Testis (tissue), 3 donors: ENCODE data around the gene KLRC2. TPM values are rescaled to one million over a fixed set of nuclear protein-coding genes. Genes with fewer than 3 reads are reported as not detected.
"Not testable (repeated sequence)": the region's sequence is repeated elsewhere in the genome, so short reads cannot be mapped to it uniquely, and the experiment has no call there.

Experiments used
- DNase-seq: peaks from one replicate; pipeline ENCODE4 v3.0.0-alpha.2; 2019
- H3K27ac ChIP-seq, 2 donors: fragments of 200-600 bp; sonication (generic); one replicate each; pipeline ENCODE4 v1.5.1; 2019
- H3K27me3 ChIP-seq: fragments of 200-600 bp; sonication (generic); one replicate; pipeline ENCODE4 v1.5.1; 2019
- H3K36me3 ChIP-seq: fragments of 200-600 bp; sonication (generic); one replicate; pipeline ENCODE4 v1.5.1; 2017; ENCODE audit warnings: low read depth; ENCODE audit errors: missing control alignments
- H3K4me1 ChIP-seq: fragments of 200-600 bp; sonication (generic); one replicate; pipeline ENCODE4 v1.5.1; 2019
- H3K4me3 ChIP-seq, 2 donors: fragments of 200-600 bp; sonication (generic); one replicate each; pipeline ENCODE4 v1.5.1; 2017 to 2019
- H3K9me3 ChIP-seq: fragments of 200-600 bp; sonication (generic); one replicate; pipeline ENCODE4 v1.5.1; 2017
- CTCF ChIP-seq, 3 experiments: fragments of 450-650 bp in 2 of 3; fragments of 200-600 bp in 1 of 3; sonication (generic) in 1 of 3; IDR thresholded peaks; one replicate each; pipeline ENCODE4 v1.5.1; 2016 to 2019; ENCODE audit warnings: antibody characterized with exemption in 3 of 3, mild to moderate bottlenecking in 2 of 3, moderate library complexity in 1 of 3
- POLR2A ChIP-seq: fragments of 450-650 bp; IDR thresholded peaks from one replicate; pipeline ENCODE4 v1.6.1; 2017; ENCODE audit warnings: antibody characterized with exemption, mild to moderate bottlenecking, moderate library complexity
- WGBS, 2 donors: methylation state at CpG; one replicate each; pipeline ENCODE4 v1.1.5; 2018; 5-methylcytosine and 5-hydroxymethylcytosine counted together
- intact Hi-C: fragments of 100-400 bp; cut with DNase I; formaldehyde crosslinking; loops from one replicate; pipeline ENCODE4 v1.15.1; 2023; ENCODE audit warnings: low total_unique reads
- polyA plus RNA-seq: library from polyadenylated mRNA; stranded (reverse); fragments of 350-450 nt; fragmentation: Illumina TruSeq; extraction: RNeasy Lipid Tissue Mini Kit (QIAGEN cat#74804); gene quantifications from one replicate; pipeline ENCODE4 v1.2.3, GENCODE V29; 2014; ENCODE audit warnings: low read depth, low replicate concordance; ENCODE audit not compliant: insufficient read depth
- total RNA-seq, 2 donors: library from RNA; depleted of rRNA; stranded (reverse); fragments of >200 nt; gene quantifications; one replicate each; pipeline ENCODE4 v1.2.3, GENCODE V29; 2016

Gene KLRC2
- total and polyA plus RNA-seq, 3 donors from 2014 or later: 0.56 TPM; not detected in 2

GRCh38 chr12:10392394-10392930 lies 43.3 kb downstream of the KLRC2 start:
- intact Hi-C loops: no loop called here
- no peaks in the 10 kb centered on the region for H3K36me3 ChIP-seq
- no peak overlapping the region for H3K27ac ChIP-seq
- 69 to 76% methylated on average over 7 of the region's 7 CpGs for WGBS, 2 donors
- no peaks in the 10 kb centered on the region for H3K9me3 ChIP-seq
- TF ChIP-seq POLR2A (no peak), CTCF (IDR thresholded peaks at IDR 0.05) (no peak)
- no peak overlapping the region for H3K4me3 ChIP-seq
- no peaks in the 10 kb centered on the region for H3K27me3 ChIP-seq
- no peaks in the 10 kb centered on the region for H3K4me1 ChIP-seq
- no peak for DNase-seq

- intact Hi-C loops, H3K36me3 ChIP-seq, H3K4me3 ChIP-seq, H3K4me1 ChIP-seq, H3K27ac ChIP-seq, DNase-seq, H3K27me3 ChIP-seq, H3K9me3 ChIP-seq: not testable (repeated sequence)
- WGBS, 2 donors: 92 to 96% methylated on average over 7 of the region's 7 CpGs
Observed at GRCh38 chr12:10390991-10391390, 44.8 kb downstream of the KLRC2 start.

GRCh38 chr12:10389904-10390303 lies 45.9 kb downstream of the KLRC2 start, which contains the start of gene KLRK1:
Gene KLRK1, minus strand, starts transcription at chr12:10390041. Its CDS starts 1,231 bp downstream, at chr12:10388810.
- no peak for DNase-seq
- no peak for TF ChIP-seq POLR2A
- TF ChIP-seq CTCF (IDR thresholded peaks at IDR 0.05): no peak
- intact Hi-C loops: no loop called here
- WGBS, 2 donors: 79 to 97% methylated on average over 1 of the region's 1 CpG
- Histone ChIP-seq H3K36me3 (no peaks in the 10 kb centered on the region), H3K9me3 (no peaks in the 10 kb centered on the region), H3K27me3 (no peaks in the 10 kb centered on the region), H3K27ac (no peak within 1 kb of the TSS), H3K4me1 (no peaks in the 10 kb centered on the region), H3K4me3 (no peak within 1 kb of the TSS)

GRCh38 chr12:10388624-10389413 lies 47.0 kb downstream of the KLRC2 start:
- no peak for TF ChIP-seq CTCF (IDR thresholded peaks at IDR 0.05)
- TF ChIP-seq POLR2A: no peak
- H3K4me3 ChIP-seq: no peak overlapping the region
- intact Hi-C loops: no loop called here
- H3K27ac ChIP-seq: no peak overlapping the region
- no peak for DNase-seq
- H3K4me1 ChIP-seq: no peaks in the 10 kb centered on the region
- no peaks in the 10 kb centered on the region for H3K27me3 ChIP-seq
- H3K9me3 ChIP-seq: no peaks in the 10 kb centered on the region
- no peaks in the 10 kb centered on the region for H3K36me3 ChIP-seq
- 84 to 85% methylated on average over 9 of the region's 9 CpGs for WGBS, 2 donors

GRCh38 chr12:10387498-10387897 lies 48.3 kb downstream of the KLRC2 start:
- H3K9me3 ChIP-seq, H3K4me3 ChIP-seq, H3K27me3 ChIP-seq, H3K36me3 ChIP-seq, intact Hi-C loops, H3K4me1 ChIP-seq, H3K27ac ChIP-seq, DNase-seq: not testable (repeated sequence)
- WGBS, 2 donors: 95 to 97% methylated on average over 6 of the region's 6 CpGs
